GM21423 (cell line): Measurements from ENCODE around the gene TCTN2.

ENCODE experiments used
- ATAC-seq: cut with Tn5 transposase; IDR thresholded peaks from one replicate; pipeline ENCODE4 v1.9.1; 2021; ENCODE audit warnings: mild to moderate bottlenecking, moderate library complexity; ENCODE audit not compliant: unreplicated experiment

The TCTN2 gene

DNA sequence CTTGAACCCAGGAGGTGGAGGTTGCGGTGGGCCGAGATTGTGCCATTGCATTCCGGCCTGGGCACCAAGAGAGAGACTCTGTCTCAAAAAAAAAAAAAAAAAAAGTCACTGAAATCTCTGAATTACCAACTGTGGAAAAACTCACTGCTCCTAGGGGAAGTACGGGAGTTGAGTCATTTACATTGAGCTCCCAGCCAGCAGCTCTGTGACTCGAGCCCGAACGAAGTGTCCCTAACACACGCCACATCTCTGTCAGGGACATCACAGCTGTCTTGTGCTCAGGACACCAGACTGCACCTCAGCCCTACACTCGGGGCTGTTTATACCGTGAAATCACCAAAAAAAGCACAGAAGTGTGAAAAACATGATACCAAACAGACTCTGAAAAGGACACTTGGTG lies 62.3 kb downstream of the TCTN2 start:
- ATAC-seq: no peak

- ATAC-seq: no peak
These were observed 63.4 kb downstream of the TCTN2 start for GRCh38 chr12:123734268-123734667.

GRCh38 chr12:123741937-123742572 lies 71.1 kb downstream of the TCTN2 start:
- no peak for ATAC-seq

DNA sequence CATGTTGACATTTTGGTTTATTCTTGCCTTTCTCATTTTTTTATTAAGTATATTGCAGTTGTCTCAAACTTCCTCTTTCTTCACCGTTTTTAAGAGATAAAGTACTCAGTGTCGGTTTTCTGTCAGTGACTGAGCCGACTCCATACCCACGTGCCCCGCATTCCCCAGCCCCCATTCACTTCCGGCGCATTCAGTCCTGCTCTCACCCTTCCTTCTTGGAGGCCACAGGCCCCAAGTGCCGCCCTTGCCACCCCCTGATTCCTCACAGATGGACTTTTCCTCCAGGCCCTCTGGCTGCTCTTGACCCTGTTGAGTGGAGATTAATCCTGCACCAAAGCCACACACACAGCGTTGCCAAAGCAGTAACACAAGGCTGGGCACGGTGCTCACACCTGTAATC lies 72.1 kb downstream of the TCTN2 start:
- ATAC-seq: no peak

DNA sequence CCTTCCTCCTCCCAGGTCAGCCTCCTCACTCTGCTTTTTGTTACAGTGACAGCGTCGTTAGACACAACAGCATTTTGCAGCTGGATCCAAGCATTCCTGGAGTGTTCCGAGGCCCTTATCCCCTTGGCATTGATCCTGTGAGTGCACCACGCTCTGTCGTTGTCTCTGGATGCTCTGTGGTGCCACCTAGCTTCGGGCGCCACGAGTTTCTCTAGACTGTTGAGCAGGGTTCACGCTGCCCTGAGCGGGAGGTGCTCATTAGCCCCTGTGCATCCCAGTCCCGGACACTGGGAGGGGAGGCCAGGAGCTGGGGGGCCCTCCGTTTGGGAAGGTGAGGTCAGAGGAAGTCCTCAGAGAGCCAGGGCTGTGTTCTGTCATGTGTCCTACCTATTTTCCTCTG lies 73.9 kb downstream of the TCTN2 start:
- ATAC-seq: no peak

- ATAC-seq: no peak
These were observed 76.4 kb downstream of the TCTN2 start for GRCh38 chr12:123747309-123747708.

GRCh38 chr12:123748161-123748560 lies 77.2 kb downstream of the TCTN2 start:
- ATAC-seq: no peak

- ATAC-seq: no peak
These were observed 77.7 kb downstream of the TCTN2 start for GRCh38 chr12:123748661-123749060.

DNA sequence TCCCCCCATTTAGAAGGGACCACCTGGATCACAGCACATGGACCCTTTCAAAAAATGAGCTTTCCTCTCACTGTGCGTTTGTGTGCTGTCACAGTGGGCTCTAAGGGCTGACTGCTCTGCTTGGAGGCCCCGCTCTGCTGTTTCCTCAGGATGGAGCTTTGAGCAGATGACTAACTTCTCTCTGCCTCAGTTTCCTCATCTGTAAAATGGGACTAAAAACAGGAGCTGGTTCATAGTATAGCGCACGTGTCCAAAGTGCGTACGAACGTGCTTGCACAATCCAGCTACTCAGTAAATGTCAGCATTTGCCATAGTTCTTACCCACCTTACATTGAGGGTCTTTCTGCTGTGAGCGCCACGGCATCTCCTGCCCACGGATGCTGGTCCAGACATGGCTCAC lies 78.4 kb downstream of the TCTN2 start:
- no peak for ATAC-seq

- ATAC-seq: no peak
These were observed 79.3 kb downstream of the TCTN2 start for GRCh38 chr12:123750159-123750656.

- no peak for ATAC-seq
These were observed 81.1 kb downstream of the TCTN2 start for GRCh38 chr12:123752046-123752445.

GRCh38 chr12:123754041-123754772 lies 83.3 kb downstream of the TCTN2 start:
- no peak for ATAC-seq

GRCh38 chr12:123757561-123757960 lies 86.6 kb downstream of the TCTN2 start:
- no peak for ATAC-seq
